Bone marrow (tissue), 2 donors: ENCODE results near the gene MEIOSIN.
A peak's percentile ranks its signal among the peaks of the same experiment; 100 is the strongest.

Experiments used
- DNase-seq, 2 donors: peaks; one replicate each; lab custom pipeline; 2025; lab: John Stamatoyannopoulos, UW

The MEIOSIN gene

GRCh38 chr19:45779231-45780145, 46.2 kb downstream of the MEIOSIN start:
- peak; percentile 28 to 58 for DNase-seq

GRCh38 chr19:45780146-45780447, 46.9 kb downstream of the MEIOSIN start:
- DNase-seq, result no peak

- no peak for DNase-seq
Observed at GRCh38 chr19:45780448-45781213, 47.4 kb downstream of the MEIOSIN start.

- DNase-seq, result peak in 1 of 2 donors; percentile 13
Observed at GRCh38 chr19:45781214-45782161, 48.2 kb downstream of the MEIOSIN start.

GRCh38 chr19:45782162-45782691, 49.0 kb downstream of the MEIOSIN start, which contains the start of gene DMPK:
Gene DMPK (minus strand): TSS chr19:45782490. CDS start chr19:45782352, 138 bp downstream.
- no peak for DNase-seq

- no peak for DNase-seq
Observed at GRCh38 chr19:45782820-45783785, 49.9 kb downstream of the MEIOSIN start.

GRCh38 chr19:45784096-45784495, 50.9 kb downstream of the MEIOSIN start:
- DNase-seq, result no peak

GRCh38 chr19:45785097-45785496, 51.9 kb downstream of the MEIOSIN start:
- DNase-seq, result no peak

GRCh38 chr19:45785781-45786532, 52.7 kb downstream of the MEIOSIN start:
- DNase-seq, result no peak

- no peak for DNase-seq
Observed at GRCh38 chr19:45786533-45786894, 53.3 kb downstream of the MEIOSIN start.

- no peak for DNase-seq
Observed at GRCh38 chr19:45789035-45789786, 56.0 kb downstream of the MEIOSIN start.

- peak; percentile 40 to 79 for DNase-seq
Observed at GRCh38 chr19:45790942-45791341, 57.7 kb downstream of the MEIOSIN start.

GRCh38 chr19:45791744-45792469, 58.7 kb downstream of the MEIOSIN start:
- DNase-seq, result no peak

GRCh38 chr19:45792470-45793177, 59.4 kb downstream of the MEIOSIN start, which contains the start of gene DMWD:
Gene DMWD (minus strand): TSS chr19:45792845. CDS start chr19:45792756, 89 bp downstream.
- DNase-seq, result peak; percentile 91 to 92

GRCh38 chr19:45793178-45793564, 59.9 kb downstream of the MEIOSIN start:
- DNase-seq, result no peak

GRCh38 chr19:45793876-45794275, 60.6 kb downstream of the MEIOSIN start:
- DNase-seq, result no peak

- no peak for DNase-seq
Observed at GRCh38 chr19:45794627-45795026, 61.4 kb downstream of the MEIOSIN start.
